ENCODE results near the gene E2F1. TPM values are rescaled to one million over a fixed set of nuclear protein-coding genes. Genes with fewer than 3 reads are reported as not detected.

Gene E2F1
- total and polyA plus RNA-seq, 4 donors: 3.4 to 11.4 (median 10.3) TPM

GRCh38 chr20:33727806-33728205, 41.6 kb upstream of the E2F1 start:
- no peaks in the 10 kb centered on the region for H3K36me3 ChIP-seq (ENCODE audit: control insufficient read depth, insufficient read depth, low read length)
- H3K4me1 ChIP-seq (ENCODE audit: control insufficient read depth, insufficient read depth, low read length): peaks cover 15% of the 10 kb centered on the region
- no peaks in the 10 kb centered on the region for H3K9me3 ChIP-seq (ENCODE audit: control insufficient read depth, insufficient read depth, low read length)
- H3K4me3 ChIP-seq (ENCODE audit: low read depth, low read length): no peak overlapping the region
- no peaks in the 10 kb centered on the region for H3K27me3 ChIP-seq (ENCODE audit: control insufficient read depth, insufficient read depth, low read length)
- DNase-seq (ENCODE audit: low read depth in 4 of 6, low spot score in 6 of 6): no peak
- WGBS (ENCODE audit: insufficient coverage): 88% methylated on average over 2 of the region's 3 CpGs
- no peak overlapping the region for H3K27ac ChIP-seq (ENCODE audit: low read depth, low read length)

- Histone ChIP-seq H3K9me3 (ENCODE audit: control insufficient read depth, insufficient read depth, low read length) (no peaks in the 10 kb centered on the region), H3K27ac (ENCODE audit: low read depth, low read length) (no peak overlapping the region), H3K4me3 (ENCODE audit: low read depth, low read length) (no peak overlapping the region), H3K4me1 (ENCODE audit: control insufficient read depth, insufficient read depth, low read length) (peaks cover 9% of the 10 kb centered on the region), H3K27me3 (ENCODE audit: control insufficient read depth, insufficient read depth, low read length) (no peaks in the 10 kb centered on the region), H3K36me3 (ENCODE audit: control insufficient read depth, insufficient read depth, low read length) (no peaks in the 10 kb centered on the region)
- DNase-seq (ENCODE audit: low read depth in 4 of 6, low spot score in 6 of 6): no peak
- 89% methylated on average over 4 of the region's 5 CpGs for WGBS (ENCODE audit: insufficient coverage)
Observed at GRCh38 chr20:33727115-33727479, 40.9 kb upstream of the E2F1 start.

- no peak for DNase-seq (ENCODE audit: low read depth in 4 of 6, low spot score in 6 of 6)
- 100% methylated on average over 2 of the region's 7 CpGs for WGBS (ENCODE audit: insufficient coverage)
- Histone ChIP-seq H3K27me3 (ENCODE audit: control insufficient read depth, insufficient read depth, low read length) (no peaks in the 10 kb centered on the region), H3K36me3 (ENCODE audit: control insufficient read depth, insufficient read depth, low read length) (no peaks in the 10 kb centered on the region), H3K27ac (ENCODE audit: low read depth, low read length) (no peak overlapping the region), H3K9me3 (ENCODE audit: control insufficient read depth, insufficient read depth, low read length) (no peaks in the 10 kb centered on the region), H3K4me3 (ENCODE audit: low read depth, low read length) (no peak overlapping the region), H3K4me1 (ENCODE audit: control insufficient read depth, insufficient read depth, low read length) (peaks cover 2% of the 10 kb centered on the region)
Observed at GRCh38 chr20:33725607-33726264, 39.6 kb upstream of the E2F1 start.

- Histone ChIP-seq H3K27ac (ENCODE audit: low read depth, low read length) (no peak overlapping the region), H3K27me3 (ENCODE audit: control insufficient read depth, insufficient read depth, low read length) (no peaks in the 10 kb centered on the region), H3K4me3 (ENCODE audit: low read depth, low read length) (no peak overlapping the region), H3K36me3 (ENCODE audit: control insufficient read depth, insufficient read depth, low read length) (no peaks in the 10 kb centered on the region), H3K9me3 (ENCODE audit: control insufficient read depth, insufficient read depth, low read length) (no peaks in the 10 kb centered on the region), H3K4me1 (ENCODE audit: control insufficient read depth, insufficient read depth, low read length) (peaks cover 7% of the 10 kb centered on the region)
- 91% methylated on average over 12 of the region's 14 CpGs for WGBS (ENCODE audit: insufficient coverage)
- no peak for DNase-seq (ENCODE audit: low read depth in 4 of 6, low spot score in 6 of 6)
Observed at GRCh38 chr20:33724439-33725094, 38.4 kb upstream of the E2F1 start.

- H3K36me3 ChIP-seq (ENCODE audit: control insufficient read depth, insufficient read depth, low read length): no peaks in the 10 kb centered on the region
- no peaks in the 10 kb centered on the region for H3K27me3 ChIP-seq (ENCODE audit: control insufficient read depth, insufficient read depth, low read length)
- H3K4me3 ChIP-seq (ENCODE audit: low read depth, low read length): no peak overlapping the region
- 100% methylated on average over 6 of the region's 11 CpGs for WGBS (ENCODE audit: insufficient coverage)
- H3K4me1 ChIP-seq (ENCODE audit: control insufficient read depth, insufficient read depth, low read length): peaks cover 14% of the 10 kb centered on the region
- no peaks in the 10 kb centered on the region for H3K9me3 ChIP-seq (ENCODE audit: control insufficient read depth, insufficient read depth, low read length)
- DNase-seq (ENCODE audit: low read depth in 4 of 6, low spot score in 6 of 6): no peak
- H3K27ac ChIP-seq (ENCODE audit: low read depth, low read length): no peak overlapping the region
Observed at GRCh38 chr20:33721391-33722140, 35.4 kb upstream of the E2F1 start.

- DNase-seq (ENCODE audit: low read depth in 4 of 6, low spot score in 6 of 6): peak; percentile 96 to 100 (median 98)
- no peaks in the 10 kb centered on the region for H3K27me3 ChIP-seq (ENCODE audit: control insufficient read depth, insufficient read depth, low read length)
- H3K9me3 ChIP-seq (ENCODE audit: control insufficient read depth, insufficient read depth, low read length): no peaks in the 10 kb centered on the region
- 4% methylated on average over 46 of the region's 46 CpGs for WGBS (ENCODE audit: insufficient coverage)
- H3K27ac ChIP-seq (ENCODE audit: low read depth, low read length): peak within 1 kb of the TSS; percentile 45
- H3K4me1 ChIP-seq (ENCODE audit: control insufficient read depth, insufficient read depth, low read length): peaks cover 14% of the 10 kb centered on the region
- peak within 1 kb of the TSS; percentile 83 for H3K4me3 ChIP-seq (ENCODE audit: low read depth, low read length)
- H3K36me3 ChIP-seq (ENCODE audit: control insufficient read depth, insufficient read depth, low read length): peaks cover 3% of the 10 kb centered on the region
Observed at GRCh38 chr20:33719989-33720709, 34.0 kb upstream of the E2F1 start, which contains the start of gene PXMP4. TSS of gene PXMP4 (minus strand) at chr20:33720310. CDS start at chr20:33720207, 103 bp downstream.

- no peaks in the 10 kb centered on the region for H3K27me3 ChIP-seq (ENCODE audit: control insufficient read depth, insufficient read depth, low read length)
- no peak for DNase-seq (ENCODE audit: low read depth in 4 of 6, low spot score in 6 of 6)
- peaks cover 14% of the 10 kb centered on the region for H3K4me1 ChIP-seq (ENCODE audit: control insufficient read depth, insufficient read depth, low read length)
- 62% methylated on average over 13 of the region's 13 CpGs for WGBS (ENCODE audit: insufficient coverage)
- H3K9me3 ChIP-seq (ENCODE audit: control insufficient read depth, insufficient read depth, low read length): no peaks in the 10 kb centered on the region
- H3K4me3 ChIP-seq (ENCODE audit: low read depth, low read length): peak overlapping the region; percentile 83
- peaks cover 8% of the 10 kb centered on the region for H3K36me3 ChIP-seq (ENCODE audit: control insufficient read depth, insufficient read depth, low read length)
- H3K27ac ChIP-seq (ENCODE audit: low read depth, low read length): peak overlapping the region; percentile 45
Observed at GRCh38 chr20:33719277-33719988, 33.2 kb upstream of the E2F1 start.

GRCh38 chr20:33716498-33716897, 30.3 kb upstream of the E2F1 start:
- peaks cover 34% of the 10 kb centered on the region for H3K36me3 ChIP-seq (ENCODE audit: control insufficient read depth, insufficient read depth, low read length)
- 83% methylated on average over 1 of the region's 2 CpGs for WGBS (ENCODE audit: insufficient coverage)
- DNase-seq (ENCODE audit: low read depth in 4 of 6, low spot score in 6 of 6): no peak
- H3K27me3 ChIP-seq (ENCODE audit: control insufficient read depth, insufficient read depth, low read length): no peaks in the 10 kb centered on the region
- no peak overlapping the region for H3K4me3 ChIP-seq (ENCODE audit: low read depth, low read length)
- no peak overlapping the region for H3K27ac ChIP-seq (ENCODE audit: low read depth, low read length)
- H3K9me3 ChIP-seq (ENCODE audit: control insufficient read depth, insufficient read depth, low read length): no peaks in the 10 kb centered on the region
- peaks cover 14% of the 10 kb centered on the region for H3K4me1 ChIP-seq (ENCODE audit: control insufficient read depth, insufficient read depth, low read length)

GRCh38 chr20:33713865-33714367, 27.7 kb upstream of the E2F1 start:
- 95% methylated on average over 8 of the region's 10 CpGs for WGBS (ENCODE audit: insufficient coverage)
- Histone ChIP-seq H3K27me3 (ENCODE audit: control insufficient read depth, insufficient read depth, low read length) (no peaks in the 10 kb centered on the region), H3K9me3 (ENCODE audit: control insufficient read depth, insufficient read depth, low read length) (no peaks in the 10 kb centered on the region), H3K4me3 (ENCODE audit: low read depth, low read length) (no peak overlapping the region), H3K4me1 (ENCODE audit: control insufficient read depth, insufficient read depth, low read length) (peaks cover under 1% of the 10 kb centered on the region), H3K27ac (ENCODE audit: low read depth, low read length) (no peak overlapping the region), H3K36me3 (ENCODE audit: control insufficient read depth, insufficient read depth, low read length) (peaks cover 54% of the 10 kb centered on the region)
- DNase-seq (ENCODE audit: low read depth in 4 of 6, low spot score in 6 of 6): no peak

Measured in spinal cord (tissue), 10 donors.